Gastroesophageal sphincter (tissue), 4 donors: Measurements from ENCODE around the gene ACOT7. TPM values are rescaled to one million over a fixed set of nuclear protein-coding genes. Genes with fewer than 3 reads are reported as not detected.
A peak's percentile ranks its signal among the peaks of the same experiment; 100 is the strongest.

Experiments
- ATAC-seq: fragments of 150-250 bp; one replicate; pipeline ENCODE4 v1.9.1; 2016; ENCODE audit warnings: mild to moderate bottlenecking, moderate library complexity
- H3K27ac ChIP-seq, 4 donors: fragments of 200-600 bp; sonication (generic) in 3 of 4; 1 replicate in 3 of 4; 2 replicates in 1 of 4; pipeline ENCODE4 v1.5.1; 2016 to 2019
- H3K27me3 ChIP-seq: fragments of 200-600 bp; sonication (generic); one replicate; pipeline ENCODE4 v1.5.1; 2019
- H3K36me3 ChIP-seq, 2 donors: fragments of 200-600 bp; sonication (generic); one replicate each; pipeline ENCODE4 v1.5.1; 2019; ENCODE audit warnings: control low read depth in 1 of 2
- H3K4me1 ChIP-seq, 3 donors: fragments of 200-600 bp; sonication (generic); 1 replicate in 2 of 3; 2 replicates in 1 of 3; pipeline ENCODE4 v1.5.1; 2016 to 2019; ENCODE audit warnings: control low read depth in 2 of 3
- H3K4me3 ChIP-seq, 2 donors: fragments of 200-600 bp; sonication (generic); one replicate each; pipeline ENCODE4 v1.5.1; 2019; ENCODE audit warnings: mild to moderate bottlenecking in 1 of 2, moderate library complexity in 1 of 2
- H3K9me3 ChIP-seq, 3 donors: fragments of 200-600 bp; sonication (generic); one replicate each; pipeline ENCODE4 v1.5.1; 2017 to 2019; ENCODE audit warnings: control low read depth in 2 of 3
- EP300 ChIP-seq: sonication (generic); formaldehyde crosslinking; IDR thresholded peaks from one replicate; pipeline ENCODE4 v1.6.1; 2017; ENCODE audit warnings: antibody characterized with exemption, mild to moderate bottlenecking
- POLR2A ChIP-seq, 2 donors: fragments of 450-650 bp; IDR thresholded peaks; one replicate each; pipeline ENCODE4 v1.6.1; 2017; ENCODE audit warnings: antibody characterized with exemption in 2 of 2, mild to moderate bottlenecking in 2 of 2, moderate library complexity in 1 of 2
- POLR2AphosphoS5 ChIP-seq: sonication (generic); formaldehyde crosslinking; IDR thresholded peaks from one replicate; pipeline ENCODE4 v1.6.1; 2017; ENCODE audit warnings: antibody characterized with exemption
- WGBS, 2 donors: methylation state at CpG; one replicate each; pipeline ENCODE4 v1.1.5; 2018; ENCODE audit warnings: low coverage in 1 of 2; 5-methylcytosine and 5-hydroxymethylcytosine counted together
- total RNA-seq, 4 donors: library from RNA; depleted of rRNA; stranded (reverse); fragments of >200 nt; gene quantifications; one replicate each; pipeline ENCODE4 v1.1.0, GENCODE V29; 2016
- TF ChIP-seq, protein P1 (sequence below), 4 experiments: fragments of 200-600 bp in 2 of 4; fragments of 450-650 bp in 2 of 4; sonication (generic) in 1 of 4; IDR thresholded peaks; one replicate each; pipeline ENCODE4 v1.5.1; 2017 to 2019; ENCODE audit warnings: antibody characterized with exemption in 4 of 4, mild to moderate bottlenecking in 2 of 4, moderate library complexity in 2 of 4

ACOT7 gene
- total RNA-seq, 4 donors from 2014 or later: 22.3 to 32.5 (median 25.0) TPM

DNA sequence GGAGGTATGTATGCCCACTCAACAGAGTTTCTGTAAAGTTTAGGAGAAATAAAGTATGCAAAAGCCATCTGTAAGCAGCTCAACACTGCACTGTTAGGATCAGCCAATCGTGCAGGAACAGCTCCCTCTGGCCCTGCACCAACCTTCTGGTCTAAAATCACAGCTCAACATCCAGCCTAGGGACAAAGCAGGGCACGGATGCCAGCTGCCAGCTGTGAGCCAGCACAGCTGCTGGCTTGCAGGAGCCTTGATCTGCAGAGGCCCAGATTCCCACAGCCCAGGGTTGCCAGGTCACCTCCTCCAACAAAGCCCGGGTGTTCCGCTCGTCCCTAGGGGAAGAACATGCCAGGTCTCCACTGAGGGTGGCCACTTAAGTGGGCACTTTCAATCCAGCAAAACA lies 8.6 kb downstream of the ACOT7 start:
- H3K4me1 ChIP-seq: peaks cover 0 to 19% (median 0%) of the 10 kb centered on the region in 3 donors
- peaks cover 0 to 2% (median 0%) of the 10 kb centered on the region in 3 donors for H3K9me3 ChIP-seq
- peak overlapping the region in 2 of 4 donors; percentile 17 to 48 for H3K27ac ChIP-seq
- WGBS, 2 donors: 0 to 20% methylated on average over 1 of the region's 5 CpGs
- no peaks in the 10 kb centered on the region for H3K36me3 ChIP-seq
- ATAC-seq: peak; percentile 39
- no peak overlapping the region for H3K4me3 ChIP-seq
- TF ChIP-seq, protein P1, sequence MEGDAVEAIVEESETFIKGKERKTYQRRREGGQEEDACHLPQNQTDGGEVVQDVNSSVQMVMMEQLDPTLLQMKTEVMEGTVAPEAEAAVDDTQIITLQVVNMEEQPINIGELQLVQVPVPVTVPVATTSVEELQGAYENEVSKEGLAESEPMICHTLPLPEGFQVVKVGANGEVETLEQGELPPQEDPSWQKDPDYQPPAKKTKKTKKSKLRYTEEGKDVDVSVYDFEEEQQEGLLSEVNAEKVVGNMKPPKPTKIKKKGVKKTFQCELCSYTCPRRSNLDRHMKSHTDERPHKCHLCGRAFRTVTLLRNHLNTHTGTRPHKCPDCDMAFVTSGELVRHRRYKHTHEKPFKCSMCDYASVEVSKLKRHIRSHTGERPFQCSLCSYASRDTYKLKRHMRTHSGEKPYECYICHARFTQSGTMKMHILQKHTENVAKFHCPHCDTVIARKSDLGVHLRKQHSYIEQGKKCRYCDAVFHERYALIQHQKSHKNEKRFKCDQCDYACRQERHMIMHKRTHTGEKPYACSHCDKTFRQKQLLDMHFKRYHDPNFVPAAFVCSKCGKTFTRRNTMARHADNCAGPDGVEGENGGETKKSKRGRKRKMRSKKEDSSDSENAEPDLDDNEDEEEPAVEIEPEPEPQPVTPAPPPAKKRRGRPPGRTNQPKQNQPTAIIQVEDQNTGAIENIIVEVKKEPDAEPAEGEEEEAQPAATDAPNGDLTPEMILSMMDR (IDR thresholded peaks at IDR 0.05): no peak
- no peak for TF ChIP-seq POLR2A (IDR thresholded peaks at IDR 0.05)
- TF ChIP-seq EP300: no peak
- TF ChIP-seq POLR2AphosphoS5: no peak
- H3K27me3 ChIP-seq: no peaks in the 10 kb centered on the region

DNA sequence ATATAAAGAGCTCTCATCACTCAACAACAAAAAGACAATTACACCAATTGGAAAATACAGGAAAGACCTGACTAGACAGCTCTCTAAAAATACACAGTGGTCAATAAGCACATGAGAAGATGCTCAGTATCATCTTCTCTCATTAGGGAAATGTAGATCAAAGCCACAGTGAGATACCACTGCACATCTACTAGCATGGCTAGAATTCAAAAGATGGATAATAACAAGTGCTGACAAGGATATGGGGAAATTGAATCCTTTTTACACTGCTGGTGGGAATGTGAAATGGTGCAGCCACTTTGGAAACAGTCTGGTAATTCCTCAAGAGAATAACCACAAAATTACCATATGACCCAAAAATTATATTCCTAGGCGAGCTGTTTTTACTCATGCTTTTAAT lies 9.4 kb downstream of the ACOT7 start:
- Histone ChIP-seq H3K4me1 (peaks cover 0 to 19% (median 0%) of the 10 kb centered on the region in 3 donors), H3K4me3 (no peak overlapping the region), H3K27ac (no peak overlapping the region), H3K36me3 (no peaks in the 10 kb centered on the region), H3K27me3 (no peaks in the 10 kb centered on the region), H3K9me3 (peaks cover 0 to 5% (median 0%) of the 10 kb centered on the region in 3 donors)
- ATAC-seq: no peak
- TF ChIP-seq EP300 (no peak), POLR2AphosphoS5 (no peak), POLR2A (IDR thresholded peaks at IDR 0.05) (no peak)
- TF ChIP-seq, protein P1 (IDR thresholded peaks at IDR 0.05): no peak
- 100% methylated on average over 1 of the region's 1 CpG for whole genome bisulfite sequencing, 2 donors

DNA sequence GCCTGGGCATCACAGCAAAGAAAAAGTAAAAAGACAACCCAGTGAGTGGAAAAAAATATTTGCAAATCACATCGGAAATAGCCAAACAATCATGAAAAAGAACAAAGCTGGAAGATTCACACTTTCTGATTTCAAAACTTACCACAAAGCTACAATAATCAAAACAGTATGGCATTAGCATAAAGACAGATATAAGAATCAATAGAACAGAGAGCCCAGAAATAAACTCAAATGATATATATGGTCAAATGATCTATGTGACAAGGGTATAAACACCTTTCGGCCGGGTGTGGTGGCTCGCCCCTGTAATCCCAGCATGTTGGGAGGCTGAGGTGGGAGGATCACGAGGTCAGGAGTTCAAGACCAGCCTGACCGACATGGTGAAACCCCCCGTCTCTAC lies 13.5 kb downstream of the ACOT7 start:
- H3K27ac ChIP-seq: no peak overlapping the region
- TF ChIP-seq POLR2A (IDR thresholded peaks at IDR 0.05): no peak
- TF ChIP-seq, protein P1 (IDR thresholded peaks at IDR 0.05): no peak
- no peak for TF ChIP-seq EP300
- no peak for TF ChIP-seq POLR2AphosphoS5
- no peak overlapping the region for H3K4me3 ChIP-seq
- no peaks in the 10 kb centered on the region for H3K27me3 ChIP-seq
- 89 to 95% methylated on average over 5 to 7 of the region's 7 CpGs for WGBS, 2 donors
- H3K36me3 ChIP-seq: no peaks in the 10 kb centered on the region
- ATAC-seq: no peak
- peaks cover 0 to 7% (median 0%) of the 10 kb centered on the region in 3 donors for H3K4me1 ChIP-seq
- peaks cover 0 to 5% (median 0%) of the 10 kb centered on the region in 3 donors for H3K9me3 ChIP-seq

DNA sequence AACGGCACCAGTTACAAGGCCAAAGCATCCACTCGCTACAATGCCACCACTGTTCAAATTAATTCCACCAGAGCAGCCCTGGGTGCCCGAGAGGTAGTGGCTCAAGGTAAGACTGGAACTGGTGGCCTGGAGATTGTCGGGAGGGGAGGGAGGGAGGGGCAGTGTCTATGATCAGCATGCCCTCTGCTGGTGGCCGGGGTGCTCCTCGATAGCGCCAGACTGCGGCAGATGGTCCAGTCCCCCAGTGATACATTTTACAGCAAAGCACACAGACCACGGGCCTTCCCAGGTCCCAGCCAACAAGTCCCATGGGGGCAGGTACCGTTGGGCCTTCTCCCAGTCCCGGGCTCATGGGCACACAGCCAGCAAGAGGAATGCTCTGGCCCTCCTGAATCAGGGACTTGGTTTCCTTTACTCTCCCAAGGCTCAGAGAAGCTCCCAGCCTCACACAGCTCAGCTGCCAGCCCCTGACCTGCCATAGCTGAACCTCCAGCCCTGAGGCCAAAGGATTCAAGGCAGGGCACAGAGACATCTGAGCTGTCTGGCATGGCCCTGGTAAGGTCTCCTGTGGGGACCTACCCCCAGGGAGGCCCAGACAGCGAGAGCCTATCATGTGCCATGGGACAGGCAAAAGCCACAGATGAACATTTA lies 15.3 kb downstream of the ACOT7 start:
- TF ChIP-seq, protein P1 (IDR thresholded peaks at IDR 0.05): no peak
- TF ChIP-seq EP300 (no peak), POLR2A (IDR thresholded peaks at IDR 0.05) (no peak), POLR2AphosphoS5 (no peak)
- 65% methylated on average over 6 of the region's 12 CpGs; no CpG with 5 or more reads in 1 of the 2 donors for WGBS, 2 donors
- Histone ChIP-seq H3K36me3 (no peaks in the 10 kb centered on the region), H3K27me3 (no peaks in the 10 kb centered on the region), H3K4me3 (no peak overlapping the region), H3K9me3 (peaks cover 0 to 5% (median 0%) of the 10 kb centered on the region in 3 donors), H3K27ac (no peak overlapping the region), H3K4me1 (no peaks in the 10 kb centered on the region)
- no peak for ATAC-seq
